AML-193 (cell line): ENCODE results near the gene CHST13.

Experiments
- DNase-seq, 2 experiments: peaks; one replicate each; lab custom pipeline; 2025; lab: John Stamatoyannopoulos, UW

The CHST13 gene

GRCh38 chr3:126523745-126524428 is at the start of gene CHST13:
Gene CHST13 (plus strand): TSS chr3:126524155. CDS start chr3:126524333, 178 bp downstream.
- peak; percentile 52 to 64 for DNase-seq

GRCh38 chr3:126474498-126475412 is 49.2 kb upstream of the CHST13 start:
- DNase-seq = peak; percentile 20 to 55

- DNase-seq = peak; percentile 93 to 95
These were observed 48.4 kb upstream of the CHST13 start, which contains the start of gene ZXDC for GRCh38 chr3:126475413-126476114. Gene ZXDC (minus strand): TSS chr3:126475891. CDS start chr3:126475865, 26 bp downstream.

- DNase-seq = peak; percentile 64 to 72
These were observed 47.5 kb upstream of the CHST13 start for GRCh38 chr3:126476166-126477060.

GRCh38 chr3:126477061-126477380 is 46.9 kb upstream of the CHST13 start:
- DNase-seq = no peak

GRCh38 chr3:126478581-126479310 is 45.2 kb upstream of the CHST13 start:
- DNase-seq = no peak

GRCh38 chr3:126479642-126480041 is 44.3 kb upstream of the CHST13 start:
- no peak for DNase-seq

GRCh38 chr3:126480206-126480605 is 43.7 kb upstream of the CHST13 start:
- no peak for DNase-seq

GRCh38 chr3:126480861-126481260 is 43.1 kb upstream of the CHST13 start:
- no peak for DNase-seq

GRCh38 chr3:126481808-126482502 is 42.0 kb upstream of the CHST13 start:
- no peak for DNase-seq

GRCh38 chr3:126482503-126483255 is 41.3 kb upstream of the CHST13 start:
- no peak for DNase-seq

GRCh38 chr3:126483321-126483761 is 40.6 kb upstream of the CHST13 start:
- DNase-seq = no peak

GRCh38 chr3:126484148-126484547 is 39.8 kb upstream of the CHST13 start:
- no peak for DNase-seq

GRCh38 chr3:126484662-126485061 is 39.3 kb upstream of the CHST13 start:
- DNase-seq = no peak

GRCh38 chr3:126485176-126485897 is 38.6 kb upstream of the CHST13 start:
- DNase-seq = no peak

GRCh38 chr3:126485956-126486355 is 38.0 kb upstream of the CHST13 start:
- DNase-seq = no peak

- DNase-seq = no peak
These were observed 37.6 kb upstream of the CHST13 start for GRCh38 chr3:126486360-126486847.

- peak; percentile 66 to 78 for DNase-seq
These were observed 36.7 kb upstream of the CHST13 start for GRCh38 chr3:126487151-126487771.
